ENCODE results near the gene MAIP1. TPM values are rescaled to one million over a fixed set of nuclear protein-coding genes. Genes with fewer than 3 reads are reported as not detected.

The MAIP1 gene
- total and polyA plus RNA-seq, 2 of the 4 experiments (the other 2 are of a cell fraction), result 14.2 to 16.8 TPM

DNA sequence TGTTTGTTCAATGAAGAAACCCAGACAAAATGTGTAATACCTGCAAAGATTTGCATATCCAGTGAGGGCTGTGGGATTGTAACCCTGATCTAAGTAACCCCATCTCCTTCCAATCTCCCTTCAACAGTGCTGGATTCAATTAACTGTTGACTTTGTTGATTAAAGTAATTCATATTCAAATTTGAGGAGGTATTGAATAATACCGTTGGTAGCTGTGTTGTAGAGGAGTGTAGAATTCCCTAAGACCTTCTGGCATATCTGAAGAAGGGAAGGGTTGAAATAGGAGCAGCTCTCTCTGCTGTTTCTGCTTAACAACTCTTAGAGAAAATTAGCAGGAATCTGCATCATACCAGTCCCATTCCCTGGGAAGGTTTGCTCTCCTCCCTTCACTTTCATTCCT is 28.2 kb downstream of the MAIP1 start:
- no peak overlapping the region for H4K5ac ChIP-seq (ENCODE audit: low read depth, low read length)
- BruUV-seq (replicated peaks), result no TSS peak
- intact Hi-C loops (cut with micrococcal nuclease), result loop anchor here (5.0 to 10.0 kb wide), 2 partner anchors 171 to 264 kb away; no protein-coding TSS in a partner anchor

More for the DNA sequence above, 28.2 kb downstream of the MAIP1 start:
- Histone ChIP-seq H2AK9ac (replicated peaks; ENCODE audit: low read depth, low read length, poor library complexity) (no peak overlapping the region), H3K56ac (ENCODE audit: extremely low read depth, insufficient read depth, low read length) (no peak overlapping the region), H3K4me3 (ENCODE audit: insufficient read depth, low read depth, low read length) (no peak overlapping the region), H3K23ac (ENCODE audit: low read depth, low read length) (no peak overlapping the region), H4K20me1 (ENCODE audit: insufficient read depth, low read length) (no peaks in the 10 kb centered on the region), H3K27me3 (ENCODE audit: control insufficient read depth, insufficient read depth, low read length) (no peaks in the 10 kb centered on the region), H3K4me2 (ENCODE audit: low read depth, low read length) (no peak overlapping the region), H3K18ac (ENCODE audit: low read depth, low read length) (no peak overlapping the region), H3K9me3 (ENCODE audit: control insufficient read depth, insufficient read depth, low read length) (no peaks in the 10 kb centered on the region), H2AFZ (replicated peaks; ENCODE audit: low read length, poor library complexity) (no peak overlapping the region), H2BK5ac (ENCODE audit: low read depth, low read length, poor library complexity, severe bottlenecking) (no peak overlapping the region), H3K4ac (ENCODE audit: low read depth, low read length) (no peak overlapping the region), H3K14ac (replicated peaks; ENCODE audit: low read depth, low read length) (no peak overlapping the region), H3K27ac (ENCODE audit: insufficient read depth, low read length) (no peak overlapping the region), H3K4me1 (ENCODE audit: control insufficient read depth, insufficient read depth, low read length) (peaks cover 11% of the 10 kb centered on the region), H2BK120ac (ENCODE audit: low read depth, low read length) (no peak overlapping the region), H3K9me1 (ENCODE audit: insufficient read depth, low read length) (no peaks in the 10 kb centered on the region), H3K36me3 (ENCODE audit: control insufficient read depth, insufficient read depth, low read length) (no peaks in the 10 kb centered on the region), H2AK5ac (ENCODE audit: low read depth, low read length) (no peak overlapping the region), H2BK20ac (ENCODE audit: low read depth, low read length) (no peak overlapping the region), H4K91ac (ENCODE audit: insufficient read depth, low read depth, low read length) (no peak overlapping the region), H3K79me1 (ENCODE audit: low read depth in 1 of 2, low read length in 2 of 2) (no peaks in the 10 kb centered on the region), H2BK15ac (ENCODE audit: low read depth, low read length) (no peak overlapping the region), H3K9ac (ENCODE audit: low read depth, low read length) (no peak overlapping the region), H4K8ac (ENCODE audit: low read depth in 2 of 2, low read length in 2 of 2) (no peak overlapping the region)
- in situ Hi-C loops (cut with MboI; ENCODE audit: low sequenced_read_pairs) (loop anchor here (10.0 kb wide), 1 partner anchor 321 kb away; the partner anchor contains the start of gene SPATS2L), dilution Hi-C loops (cut with HindIII; ENCODE audit: low sequenced_read_pairs, unreplicated experiment) (no loop called here)
- no peak for DNase-seq
- no CpG with 5 or more reads among the region's 1 CpG for WGBS, 2 experiments (ENCODE audit: extremely low coverage in 2 of 2, insufficient read length in 1 of 2)
- ChIA-PET POLR2A (ENCODE audit: unreplicated experiment) (no interaction called here), CTCF (no interaction called here)
- no peak for TF ChIP-seq POLR2A (IDR thresholded peaks at IDR 0.05; ENCODE audit: low read depth, low read length)
- TF ChIP-seq CEBPB (IDR thresholded peaks at IDR 0.05; ENCODE audit: low read depth, low read length), result no peak
- TF ChIP-seq NFE2L2 (IDR thresholded peaks at IDR 0.05; ENCODE audit: low read depth, low read length), result no peak
- no peak for TF ChIP-seq BHLHE40 (IDR thresholded peaks at IDR 0.05; ENCODE audit: low read depth, low read length)
- no peak for TF ChIP-seq RAD21 (IDR thresholded peaks at IDR 0.05; ENCODE audit: low read length)
- no peak for TF ChIP-seq ELK1 (IDR thresholded peaks at IDR 0.05; ENCODE audit: borderline replicate concordance, low read depth, low read length)
- TF ChIP-seq, protein P1, sequence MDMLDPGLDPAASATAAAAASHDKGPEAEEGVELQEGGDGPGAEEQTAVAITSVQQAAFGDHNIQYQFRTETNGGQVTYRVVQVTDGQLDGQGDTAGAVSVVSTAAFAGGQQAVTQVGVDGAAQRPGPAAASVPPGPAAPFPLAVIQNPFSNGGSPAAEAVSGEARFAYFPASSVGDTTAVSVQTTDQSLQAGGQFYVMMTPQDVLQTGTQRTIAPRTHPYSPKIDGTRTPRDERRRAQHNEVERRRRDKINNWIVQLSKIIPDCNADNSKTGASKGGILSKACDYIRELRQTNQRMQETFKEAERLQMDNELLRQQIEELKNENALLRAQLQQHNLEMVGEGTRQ (IDR thresholded peaks at IDR 0.05; ENCODE audit: low read depth, low read length), result no peak
- TF ChIP-seq MAFK (IDR thresholded peaks at IDR 0.05; ENCODE audit: low read depth, low read length), result no peak
- no peak for TF ChIP-seq FOS (IDR thresholded peaks at IDR 0.05; ENCODE audit: low read depth, low read length)
- no peak for TF ChIP-seq MAZ (IDR thresholded peaks at IDR 0.05; ENCODE audit: borderline replicate concordance, low read depth, low read length)
- no peak for TF ChIP-seq SMC3 (IDR thresholded peaks at IDR 0.05; ENCODE audit: low read depth, low read length)
- TF ChIP-seq RCOR1 (IDR thresholded peaks at IDR 0.05; ENCODE audit: insufficient replicate concordance, low read length), result no peak
- no peak for TF ChIP-seq CHD1 (IDR thresholded peaks at IDR 0.05; ENCODE audit: low read depth, low read length)
- no peak for TF ChIP-seq MXI1 (IDR thresholded peaks at IDR 0.05; ENCODE audit: borderline replicate concordance, low read depth, low read length)
- TF ChIP-seq RFX5 (IDR thresholded peaks at IDR 0.05; ENCODE audit: low read depth, low read length), result no peak
- TF ChIP-seq CTCF (conservative IDR thresholded peaks at IDR 0.05; ENCODE audit: low read depth, low read length), result no peak
- ATAC-seq (ENCODE audit: low read depth), result no peak
